Measurements from ENCODE around the gene TUBA3D. TPM values are rescaled to one million over a fixed set of nuclear protein-coding genes. Genes with fewer than 3 reads are reported as not detected.
A peak's percentile ranks its signal among the peaks of the same experiment; 100 is the strongest.

Gene TUBA3D
- total and polyA plus RNA-seq, 9 of the 15 experiments (the other 6 are each of a cell fraction or from before 2014, with no cell fraction given) = not detected

DNA sequence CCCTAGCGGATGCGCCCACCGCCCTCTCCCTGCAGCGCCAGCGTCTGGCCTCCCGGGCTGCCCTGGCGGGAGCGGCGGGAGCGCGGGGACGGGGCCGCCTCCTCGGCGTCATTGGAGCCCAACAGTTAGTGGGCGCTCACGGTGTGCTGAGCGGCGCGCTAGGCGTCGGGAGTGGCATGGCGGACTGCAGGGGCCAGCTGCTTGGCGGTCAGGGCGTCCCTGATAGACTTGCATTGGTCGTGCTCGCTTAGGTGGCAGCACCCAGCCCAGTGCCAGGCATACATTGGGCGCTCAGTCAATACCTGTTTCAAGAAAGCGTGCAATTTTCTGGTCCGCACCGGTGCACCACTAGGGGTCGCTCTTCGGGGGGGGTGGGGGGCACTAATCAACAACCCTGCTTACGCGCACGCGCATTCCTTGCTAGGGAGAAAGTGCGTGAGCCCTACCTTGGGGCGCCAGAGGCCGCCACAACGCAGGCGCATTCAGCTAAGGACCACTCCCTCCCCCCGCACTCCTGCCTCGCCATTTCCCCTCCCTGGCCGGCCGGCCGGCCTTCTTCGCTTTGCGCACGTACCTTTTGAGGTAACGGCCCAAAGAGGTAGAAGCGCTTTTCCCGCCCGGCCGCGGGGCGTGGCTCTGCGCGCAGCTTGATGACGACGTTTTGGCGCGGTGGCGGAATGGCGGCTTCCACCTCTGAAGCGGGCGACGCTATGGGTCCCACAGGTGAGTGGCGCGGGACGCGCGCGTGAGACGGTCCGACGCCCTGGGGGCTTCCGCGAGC, 16.7 kb downstream of the TUBA3D start (continued):
- TF ChIP-seq, protein P1, sequence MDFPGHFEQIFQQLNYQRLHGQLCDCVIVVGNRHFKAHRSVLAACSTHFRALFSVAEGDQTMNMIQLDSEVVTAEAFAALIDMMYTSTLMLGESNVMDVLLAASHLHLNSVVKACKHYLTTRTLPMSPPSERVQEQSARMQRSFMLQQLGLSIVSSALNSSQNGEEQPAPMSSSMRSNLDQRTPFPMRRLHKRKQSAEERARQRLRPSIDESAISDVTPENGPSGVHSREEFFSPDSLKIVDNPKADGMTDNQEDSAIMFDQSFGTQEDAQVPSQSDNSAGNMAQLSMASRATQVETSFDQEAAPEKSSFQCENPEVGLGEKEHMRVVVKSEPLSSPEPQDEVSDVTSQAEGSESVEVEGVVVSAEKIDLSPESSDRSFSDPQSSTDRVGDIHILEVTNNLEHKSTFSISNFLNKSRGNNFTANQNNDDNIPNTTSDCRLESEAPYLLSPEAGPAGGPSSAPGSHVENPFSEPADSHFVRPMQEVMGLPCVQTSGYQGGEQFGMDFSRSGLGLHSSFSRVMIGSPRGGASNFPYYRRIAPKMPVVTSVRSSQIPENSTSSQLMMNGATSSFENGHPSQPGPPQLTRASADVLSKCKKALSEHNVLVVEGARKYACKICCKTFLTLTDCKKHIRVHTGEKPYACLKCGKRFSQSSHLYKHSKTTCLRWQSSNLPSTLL (IDR thresholded peaks at IDR 0.05) = no peak
- peak; percentile 74 for TF ChIP-seq KLF1 (tag; IDR thresholded peaks at IDR 0.05)
- no peak for TF ChIP-seq ETV5 (CRISPR knock-in tag; IDR thresholded peaks at IDR 0.05; ENCODE audit: low read depth)
- TF ChIP-seq TARDBP (IDR thresholded peaks at IDR 0.05) = no peak
- TF ChIP-seq, protein P2, sequence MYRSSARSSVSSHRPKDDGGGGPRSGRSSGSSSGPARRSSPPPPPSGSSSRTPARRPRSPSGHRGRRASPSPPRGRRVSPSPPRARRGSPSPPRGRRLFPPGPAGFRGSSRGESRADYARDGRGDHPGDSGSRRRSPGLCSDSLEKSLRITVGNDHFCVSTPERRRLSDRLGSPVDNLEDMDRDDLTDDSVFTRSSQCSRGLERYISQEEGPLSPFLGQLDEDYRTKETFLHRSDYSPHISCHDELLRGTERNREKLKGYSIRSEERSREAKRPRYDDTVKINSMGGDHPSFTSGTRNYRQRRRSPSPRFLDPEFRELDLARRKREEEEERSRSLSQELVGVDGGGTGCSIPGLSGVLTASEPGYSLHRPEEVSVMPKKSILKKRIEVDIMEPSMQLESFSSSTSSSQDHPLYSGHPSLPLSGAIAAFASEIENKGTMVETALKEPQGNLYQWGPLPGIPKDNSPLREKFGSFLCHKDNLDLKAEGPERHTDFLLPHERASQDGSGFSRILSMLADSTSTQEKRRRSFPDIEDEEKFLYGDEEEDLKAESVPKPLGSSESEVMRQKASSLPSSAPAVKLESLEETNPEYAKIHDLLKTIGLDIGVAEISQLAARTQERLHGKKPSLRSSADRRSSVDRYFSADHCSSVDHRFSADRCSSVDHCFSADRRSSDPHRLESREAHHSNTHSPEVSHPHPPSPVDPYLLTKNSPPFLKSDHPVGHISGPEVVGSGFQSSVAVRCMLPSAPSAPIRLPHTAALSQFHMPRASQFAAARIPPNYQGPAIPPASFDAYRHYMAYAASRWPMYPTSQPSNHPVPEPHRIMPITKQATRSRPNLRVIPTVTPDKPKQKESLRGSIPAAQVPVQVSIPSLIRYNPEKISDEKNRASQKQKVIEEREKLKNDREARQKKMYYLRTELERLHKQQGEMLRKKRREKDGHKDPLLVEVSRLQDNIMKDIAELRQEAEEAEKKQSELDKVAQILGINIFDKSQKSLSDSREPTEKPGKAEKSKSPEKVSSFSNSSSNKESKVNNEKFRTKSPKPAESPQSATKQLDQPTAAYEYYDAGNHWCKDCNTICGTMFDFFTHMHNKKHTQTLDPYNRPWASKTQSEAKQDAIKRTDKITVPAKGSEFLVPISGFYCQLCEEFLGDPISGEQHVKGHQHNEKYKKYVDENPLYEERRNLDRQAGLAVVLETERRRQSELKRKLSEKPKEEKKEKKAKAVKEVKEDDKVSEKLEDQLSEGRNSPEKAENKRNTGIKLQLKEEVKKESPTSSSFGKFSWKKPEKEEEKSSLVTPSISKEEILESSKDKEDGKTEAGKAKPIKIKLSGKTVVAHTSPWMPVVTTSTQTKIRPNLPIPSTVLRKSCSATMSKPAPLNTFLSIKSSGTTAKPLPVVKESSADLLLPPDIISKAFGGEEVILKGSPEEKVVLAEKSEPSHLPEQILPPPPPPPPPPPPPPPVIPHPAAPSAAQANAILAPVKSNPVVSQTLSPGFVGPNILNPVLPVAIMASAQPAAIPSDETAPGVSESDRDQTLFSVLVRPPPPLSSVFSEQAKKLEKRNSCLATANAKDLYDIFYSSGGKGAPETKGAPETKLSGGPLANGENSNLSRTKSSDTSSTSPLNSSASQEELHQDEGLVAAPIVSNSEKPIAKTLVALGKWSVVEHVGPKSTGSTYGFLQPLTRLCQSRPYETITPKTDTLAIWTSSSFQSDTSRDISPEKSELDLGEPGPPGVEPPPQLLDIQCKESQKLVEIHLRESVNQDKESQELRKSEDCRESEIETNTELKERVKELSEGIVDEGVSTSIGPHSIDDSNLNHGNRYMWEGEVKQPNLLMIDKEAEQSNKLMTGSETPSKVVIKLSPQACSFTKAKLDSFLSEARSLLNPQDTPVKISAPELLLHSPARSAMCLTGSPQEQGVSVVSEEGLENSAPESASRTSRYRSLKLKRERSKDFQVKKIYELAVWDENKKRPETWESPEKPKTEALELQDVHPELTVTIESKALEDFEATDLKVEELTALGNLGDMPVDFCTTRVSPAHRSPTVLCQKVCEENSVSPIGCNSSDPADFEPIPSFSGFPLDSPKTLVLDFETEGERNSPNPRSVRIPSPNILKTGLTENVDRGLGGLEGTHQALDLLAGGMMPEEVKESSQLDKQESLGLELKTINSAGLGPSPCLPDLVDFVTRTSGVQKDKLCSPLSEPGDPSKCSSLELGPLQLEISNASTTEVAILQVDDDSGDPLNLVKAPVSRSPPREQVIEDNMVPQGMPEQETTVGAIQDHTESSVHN (IDR thresholded peaks at IDR 0.05; ENCODE audit: borderline replicate concordance in 1 of 2, low read depth in 1 of 2) = no peak
- TF ChIP-seq, protein P3, sequence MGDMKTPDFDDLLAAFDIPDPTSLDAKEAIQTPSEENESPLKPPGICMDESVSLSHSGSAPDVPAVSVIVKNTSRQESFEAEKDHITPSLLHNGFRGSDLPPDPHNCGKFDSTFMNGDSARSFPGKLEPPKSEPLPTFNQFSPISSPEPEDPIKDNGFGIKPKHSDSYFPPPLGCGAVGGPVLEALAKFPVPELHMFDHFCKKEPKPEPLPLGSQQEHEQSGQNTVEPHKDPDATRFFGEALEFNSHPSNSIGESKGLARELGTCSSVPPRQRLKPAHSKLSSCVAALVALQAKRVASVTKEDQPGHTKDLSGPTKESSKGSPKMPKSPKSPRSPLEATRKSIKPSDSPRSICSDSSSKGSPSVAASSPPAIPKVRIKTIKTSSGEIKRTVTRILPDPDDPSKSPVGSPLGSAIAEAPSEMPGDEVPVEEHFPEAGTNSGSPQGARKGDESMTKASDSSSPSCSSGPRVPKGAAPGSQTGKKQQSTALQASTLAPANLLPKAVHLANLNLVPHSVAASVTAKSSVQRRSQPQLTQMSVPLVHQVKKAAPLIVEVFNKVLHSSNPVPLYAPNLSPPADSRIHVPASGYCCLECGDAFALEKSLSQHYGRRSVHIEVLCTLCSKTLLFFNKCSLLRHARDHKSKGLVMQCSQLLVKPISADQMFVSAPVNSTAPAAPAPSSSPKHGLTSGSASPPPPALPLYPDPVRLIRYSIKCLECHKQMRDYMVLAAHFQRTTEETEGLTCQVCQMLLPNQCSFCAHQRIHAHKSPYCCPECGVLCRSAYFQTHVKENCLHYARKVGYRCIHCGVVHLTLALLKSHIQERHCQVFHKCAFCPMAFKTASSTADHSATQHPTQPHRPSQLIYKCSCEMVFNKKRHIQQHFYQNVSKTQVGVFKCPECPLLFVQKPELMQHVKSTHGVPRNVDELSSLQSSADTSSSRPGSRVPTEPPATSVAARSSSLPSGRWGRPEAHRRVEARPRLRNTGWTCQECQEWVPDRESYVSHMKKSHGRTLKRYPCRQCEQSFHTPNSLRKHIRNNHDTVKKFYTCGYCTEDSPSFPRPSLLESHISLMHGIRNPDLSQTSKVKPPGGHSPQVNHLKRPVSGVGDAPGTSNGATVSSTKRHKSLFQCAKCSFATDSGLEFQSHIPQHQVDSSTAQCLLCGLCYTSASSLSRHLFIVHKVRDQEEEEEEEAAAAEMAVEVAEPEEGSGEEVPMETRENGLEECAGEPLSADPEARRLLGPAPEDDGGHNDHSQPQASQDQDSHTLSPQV (IDR thresholded peaks at IDR 0.05) = peak; percentile 8

All from K562 (cell line).